Astrocyte of the cerebellum (primary cell): ENCODE measurements around the gene TPBGL.

ENCODE experiments used
- DNase-seq: peaks from one replicate; pipeline ENCODE4 v3.0.0-alpha.2; 2011; ENCODE audit warnings: low read depth
- H3K4me3 ChIP-seq: 2 replicates; pipeline ENCODE4 v1.5.1; 2011; ENCODE audit warnings: mild to moderate bottlenecking, low read depth, low read length, moderate library complexity
- CTCF ChIP-seq: IDR thresholded peaks from 2 replicates; pipeline ENCODE4 v1.5.1; 2012; ENCODE audit warnings: low read length, low read depth, moderate library complexity, mild to moderate bottlenecking; ENCODE audit errors: missing control alignments
- in situ Hi-C: cut with HindIII; loops from 2 replicates; pipeline ENCODE4 v1.10.0; 2017; ENCODE audit warnings: low sequenced_read_pairs

TPBGL gene

GRCh38 chr11:75254326-75254725 lies 13.8 kb downstream of the TPBGL start:
- DNase-seq = no peak
- no peak for TF ChIP-seq CTCF
- in situ Hi-C loops = no loop called here

GRCh38 chr11:75260396-75261170 lies 20.0 kb downstream of the TPBGL start:
- no peak overlapping the region for H3K4me3 ChIP-seq
- no peak for TF ChIP-seq CTCF
- no peak for DNase-seq
- in situ Hi-C loops = no loop called here

More at GRCh38 chr11:75254326-75254725, 13.8 kb downstream of the TPBGL start:
- no peak overlapping the region for H3K4me3 ChIP-seq

- no peak for TF ChIP-seq CTCF
- no peak overlapping the region for H3K4me3 ChIP-seq
- DNase-seq = no peak
- in situ Hi-C loops = no loop called here
Observed at GRCh38 chr11:75261902-75262361, 21.4 kb downstream of the TPBGL start.

- no peak for TF ChIP-seq CTCF
- no peak overlapping the region for H3K4me3 ChIP-seq
- in situ Hi-C loops = no loop called here
- no peak for DNase-seq
Observed at GRCh38 chr11:75262436-75262835, 21.9 kb downstream of the TPBGL start.

- in situ Hi-C loops = no loop called here
- TF ChIP-seq CTCF = no peak
- no peak for DNase-seq
- no peak overlapping the region for H3K4me3 ChIP-seq
Observed at GRCh38 chr11:75262961-75263852, 22.6 kb downstream of the TPBGL start.

- TF ChIP-seq CTCF = no peak
- in situ Hi-C loops = no loop called here
- no peak for DNase-seq
- H3K4me3 ChIP-seq = no peak overlapping the region
Observed at GRCh38 chr11:75263944-75264349, 23.4 kb downstream of the TPBGL start.
